Progenitor cell of endocrine pancreas (in vitro differentiated cells): Measurements from ENCODE around the gene DPH2. TPM values are rescaled to one million over a fixed set of nuclear protein-coding genes. Genes with fewer than 3 reads are reported as not detected.

Experiments
- DNase-seq: peaks from one replicate; pipeline ENCODE4 v3.0.0; 2021; ENCODE audit warnings: low spot score; ENCODE audit not compliant: unreplicated experiment
- H3K27ac Mint-ChIP-seq: 2 replicates; pipeline ENCODE4 v1.8.0; 2021; ENCODE audit warnings: mild to moderate bottlenecking, moderate library complexity, mixed read lengths
- H3K27me3 Mint-ChIP-seq: 2 replicates; pipeline ENCODE4 v1.8.0; 2021; ENCODE audit warnings: mixed read lengths
- H3K36me3 Mint-ChIP-seq: 2 replicates; pipeline ENCODE4 v1.8.0; 2022; ENCODE audit warnings: mixed read lengths; ENCODE audit not compliant: insufficient read depth
- H3K4me1 Mint-ChIP-seq: 2 replicates; pipeline ENCODE4 v1.8.0; 2021; ENCODE audit warnings: low read depth, mixed read lengths
- H3K4me3 Mint-ChIP-seq: 2 replicates; pipeline ENCODE4 v1.8.0; 2021; ENCODE audit warnings: low read depth, mild to moderate bottlenecking, moderate library complexity, mixed read lengths
- H3K9me3 Mint-ChIP-seq: 2 replicates; pipeline ENCODE4 v1.8.0; 2021; ENCODE audit warnings: low read depth, mixed read lengths
- total RNA-seq: library from RNA; stranded (reverse); gene quantifications from 2 replicates; pipeline ENCODE4 v1.2.1, GENCODE V29; 2021
- TF ChIP-seq, protein P1 (sequence below): fragments of 200-600 bp; sonication (generic); IDR thresholded peaks from one replicate; pipeline ENCODE4 v1.5.0; 2021; ENCODE audit warnings: antibody characterized with exemption, mild to moderate bottlenecking; ENCODE audit not compliant: unreplicated experiment

The DPH2 gene
- total RNA-seq, 1 donor from 2014 or later = 25.4 TPM

DNA sequence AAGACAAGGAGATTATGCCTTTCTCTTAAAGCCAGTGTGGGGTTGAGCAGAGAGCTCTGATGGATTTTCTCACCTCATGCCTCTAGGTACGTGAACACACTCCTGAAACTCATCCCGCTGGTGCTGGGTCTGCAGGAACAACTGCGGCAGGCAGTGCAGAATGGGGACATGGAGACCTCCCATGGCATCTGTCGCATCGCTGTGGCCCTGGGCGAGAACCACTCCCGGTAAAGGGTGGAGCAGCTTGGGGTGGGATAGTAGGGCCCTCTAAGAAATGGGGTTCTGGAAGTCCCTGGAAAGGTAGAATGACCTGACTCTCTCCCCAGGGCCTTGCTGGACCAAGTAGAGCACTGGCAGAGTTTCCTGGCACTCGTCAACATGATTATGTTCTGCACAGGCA is 13.6 kb upstream of the DPH2 start:
- Mint-ChIP-seq H3K4me1 (peaks cover 6% of the 10 kb centered on the region), H3K4me3 (no peak overlapping the region), H3K36me3 (peaks cover 8% of the 10 kb centered on the region), H3K9me3 (no peaks in the 10 kb centered on the region), H3K27ac (no peak overlapping the region), H3K27me3 (no peaks in the 10 kb centered on the region)
- TF ChIP-seq, protein P1, sequence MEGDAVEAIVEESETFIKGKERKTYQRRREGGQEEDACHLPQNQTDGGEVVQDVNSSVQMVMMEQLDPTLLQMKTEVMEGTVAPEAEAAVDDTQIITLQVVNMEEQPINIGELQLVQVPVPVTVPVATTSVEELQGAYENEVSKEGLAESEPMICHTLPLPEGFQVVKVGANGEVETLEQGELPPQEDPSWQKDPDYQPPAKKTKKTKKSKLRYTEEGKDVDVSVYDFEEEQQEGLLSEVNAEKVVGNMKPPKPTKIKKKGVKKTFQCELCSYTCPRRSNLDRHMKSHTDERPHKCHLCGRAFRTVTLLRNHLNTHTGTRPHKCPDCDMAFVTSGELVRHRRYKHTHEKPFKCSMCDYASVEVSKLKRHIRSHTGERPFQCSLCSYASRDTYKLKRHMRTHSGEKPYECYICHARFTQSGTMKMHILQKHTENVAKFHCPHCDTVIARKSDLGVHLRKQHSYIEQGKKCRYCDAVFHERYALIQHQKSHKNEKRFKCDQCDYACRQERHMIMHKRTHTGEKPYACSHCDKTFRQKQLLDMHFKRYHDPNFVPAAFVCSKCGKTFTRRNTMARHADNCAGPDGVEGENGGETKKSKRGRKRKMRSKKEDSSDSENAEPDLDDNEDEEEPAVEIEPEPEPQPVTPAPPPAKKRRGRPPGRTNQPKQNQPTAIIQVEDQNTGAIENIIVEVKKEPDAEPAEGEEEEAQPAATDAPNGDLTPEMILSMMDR = no peak
- DNase-seq = no peak

DNA sequence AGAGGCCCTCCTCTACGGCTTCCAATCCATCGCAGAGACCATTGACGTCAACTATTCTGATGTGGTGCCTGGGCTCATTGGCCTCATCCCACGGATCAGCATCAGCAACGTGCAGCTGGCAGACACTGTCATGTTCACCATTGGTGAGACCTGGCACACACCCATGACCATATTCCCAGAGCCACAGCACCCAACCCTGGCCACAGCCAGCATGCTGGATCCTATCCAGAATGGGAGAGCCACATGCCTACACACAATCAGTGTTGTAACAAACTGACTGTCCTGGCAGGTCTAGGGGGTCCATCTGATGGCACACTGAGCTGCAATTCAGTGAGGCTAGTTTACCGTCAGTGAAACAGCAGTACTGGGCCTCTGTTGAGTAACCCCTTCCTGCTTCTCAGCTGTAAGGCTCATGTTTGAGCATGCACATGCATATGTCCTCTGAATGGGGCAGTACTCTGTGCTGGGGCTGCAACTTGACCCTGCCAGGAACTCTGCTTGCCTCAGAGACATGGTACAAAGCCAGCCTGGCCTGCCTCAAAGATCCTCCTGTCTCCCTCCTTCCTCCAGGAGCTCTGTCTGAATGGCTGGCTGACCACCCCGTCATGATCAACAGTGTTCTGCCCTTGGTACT is 12.3 kb upstream of the DPH2 start:
- TF ChIP-seq, protein P1 = no peak
- no peak for DNase-seq

DNA sequence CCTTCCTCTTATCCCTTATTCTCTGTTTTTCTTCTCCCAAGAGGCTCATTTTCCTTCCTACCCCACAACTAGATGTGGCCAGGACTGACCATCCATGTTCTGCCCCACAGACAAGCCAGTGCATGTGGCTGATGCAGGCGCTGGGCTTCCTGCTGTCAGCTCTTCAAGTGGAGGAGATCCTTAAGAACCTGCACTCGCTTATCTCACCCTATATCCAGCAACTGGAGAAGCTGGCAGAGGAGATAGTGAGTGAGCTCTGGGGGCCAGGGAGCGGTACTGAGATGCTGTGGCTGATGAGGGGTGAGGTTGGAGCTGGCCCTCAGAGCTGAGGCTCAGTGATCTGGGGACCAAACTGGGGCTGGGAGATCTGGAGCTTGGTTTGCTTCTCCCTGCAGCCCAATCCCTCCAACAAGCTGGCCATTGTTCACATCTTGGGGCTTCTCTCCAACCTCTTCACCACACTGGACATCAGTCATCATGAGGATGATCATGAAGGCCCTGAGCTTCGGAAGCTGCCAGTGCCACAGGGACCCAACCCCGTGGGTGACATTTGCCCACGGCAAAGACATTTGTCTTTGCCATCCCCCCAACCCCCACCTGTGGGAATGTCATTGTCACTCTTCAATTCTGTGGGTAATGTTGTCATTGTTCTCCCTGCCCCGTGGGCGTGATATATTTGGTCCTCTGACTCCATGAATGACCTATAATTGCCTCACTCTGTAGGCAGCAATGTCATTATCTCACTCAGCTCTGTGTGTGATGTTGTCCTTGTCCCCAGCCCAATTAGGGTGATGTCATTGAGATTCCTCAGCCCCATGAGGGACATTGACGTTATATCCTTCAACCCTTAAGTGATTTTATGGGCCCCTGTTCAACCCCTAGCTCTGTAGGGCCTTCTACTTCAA is 11.2 kb upstream of the DPH2 start:
- TF ChIP-seq, protein P1 = no peak
- DNase-seq = no peak
- Mint-ChIP-seq H3K4me3 (no peak overlapping the region), H3K36me3 (peaks cover 10% of the 10 kb centered on the region), H3K4me1 (no peaks in the 10 kb centered on the region), H3K27me3 (no peaks in the 10 kb centered on the region), H3K27ac (no peak overlapping the region), H3K9me3 (no peaks in the 10 kb centered on the region)

More for the DNA sequence above, 12.3 kb upstream of the DPH2 start:
- Mint-ChIP-seq H3K9me3 (no peaks in the 10 kb centered on the region), H3K4me1 (peaks cover 6% of the 10 kb centered on the region), H3K36me3 (peaks cover 10% of the 10 kb centered on the region), H3K4me3 (no peak overlapping the region), H3K27me3 (no peaks in the 10 kb centered on the region), H3K27ac (no peak overlapping the region)

DNA sequence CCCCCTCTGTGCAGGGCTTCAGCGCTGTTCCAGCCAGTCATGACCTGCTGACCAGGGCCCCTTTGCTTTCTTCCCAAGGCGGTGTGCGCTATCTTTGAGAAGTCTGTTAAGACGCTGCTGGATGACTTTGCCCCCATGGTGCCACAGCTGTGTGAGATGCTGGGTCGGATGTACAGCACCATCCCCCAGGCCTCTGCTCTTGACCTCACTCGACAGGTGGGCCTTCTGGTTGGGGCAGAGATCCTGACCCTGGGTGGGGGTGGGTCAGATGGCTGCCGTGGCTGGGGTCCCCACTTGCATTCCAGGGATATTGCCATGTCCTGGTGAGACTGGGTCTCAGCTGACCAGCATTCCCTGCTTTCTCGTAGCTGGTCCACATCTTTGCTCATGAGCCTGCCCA is 9.0 kb upstream of the DPH2 start:
- H3K4me3 Mint-ChIP-seq = no peak overlapping the region
- no peak overlapping the region for H3K27ac Mint-ChIP-seq
- H3K36me3 Mint-ChIP-seq = peaks cover 10% of the 10 kb centered on the region
- H3K4me1 Mint-ChIP-seq = no peaks in the 10 kb centered on the region
- no peaks in the 10 kb centered on the region for H3K9me3 Mint-ChIP-seq
- DNase-seq = no peak
- TF ChIP-seq, protein P1 = no peak
- no peaks in the 10 kb centered on the region for H3K27me3 Mint-ChIP-seq

DNA sequence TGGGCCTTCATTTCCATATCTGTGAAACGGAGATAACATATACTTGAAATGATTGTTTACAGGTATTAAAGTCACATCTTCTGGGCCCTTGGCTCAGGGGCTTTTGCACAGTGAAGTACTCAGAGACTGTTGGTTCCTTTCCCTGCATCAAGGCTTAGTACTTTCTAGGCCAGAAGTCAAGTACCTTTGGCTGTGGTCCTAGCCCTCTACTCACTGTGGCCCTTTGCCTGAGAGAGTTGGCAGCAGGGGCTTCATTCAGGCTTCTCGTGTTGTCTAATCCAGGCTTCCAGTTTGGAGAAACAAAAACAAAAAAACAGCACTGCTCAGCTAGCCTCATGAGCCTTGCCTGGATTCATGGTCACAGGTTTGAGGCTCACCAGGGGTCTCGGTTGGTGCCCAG is 8.1 kb upstream of the DPH2 start:
- no peaks in the 10 kb centered on the region for H3K9me3 Mint-ChIP-seq
- TF ChIP-seq, protein P1 = no peak
- no peak overlapping the region for H3K4me3 Mint-ChIP-seq
- no peaks in the 10 kb centered on the region for H3K27me3 Mint-ChIP-seq
- no peak overlapping the region for H3K27ac Mint-ChIP-seq
- no peak for DNase-seq
- peaks cover 10% of the 10 kb centered on the region for H3K36me3 Mint-ChIP-seq
- no peaks in the 10 kb centered on the region for H3K4me1 Mint-ChIP-seq
